Activated CD8-positive, alpha-beta T cell treated with anti-CD3 and anti-CD28 coated beads for 36 hours (primary cell): ENCODE measurements around the gene KCNK2. TPM values are rescaled to one million over a fixed set of nuclear protein-coding genes. Genes with fewer than 3 reads are reported as not detected.

Experiments
- ATAC-seq: fragments of 200-7000 bp; cut with Tn5 transposase; one replicate; pipeline ENCODE4 v1.10.0; 2021; ENCODE audit warnings: mild to moderate bottlenecking, moderate library complexity
- CTCF ChIA-PET: fragments of 350-600 bp; sonication (Branson Sonifier 250); formaldehyde crosslinking; loops from one replicate; lab custom pipeline; 2021; ENCODE audit warnings: antibody characterized with exemption; lab: Charles Lee
- POLR2A ChIA-PET: fragments of 350-600 bp; sonication (Branson Sonifier 250); formaldehyde crosslinking; loops from one replicate; lab custom pipeline; 2021; ENCODE audit warnings: antibody characterized with exemption; lab: Charles Lee
- DNase-seq: peaks from one replicate; pipeline ENCODE4 v3.0.0-alpha.2; 2020
- H3K27ac Mint-ChIP-seq: one replicate; pipeline ENCODE4 v1.8.0; 2021; ENCODE audit warnings: mild to moderate bottlenecking, mixed read lengths
- H3K27me3 Mint-ChIP-seq: one replicate; pipeline ENCODE4 v1.8.0; 2021; ENCODE audit warnings: mixed read lengths
- H3K36me3 Mint-ChIP-seq: one replicate; pipeline ENCODE4 v1.8.0; 2021; ENCODE audit warnings: low read depth, mixed read lengths
- H3K4me1 Mint-ChIP-seq: one replicate; pipeline ENCODE4 v1.8.0; 2021; ENCODE audit warnings: low read depth, mixed read lengths
- H3K4me3 Mint-ChIP-seq: one replicate; pipeline ENCODE4 v1.8.0; 2021; ENCODE audit warnings: mild to moderate bottlenecking, moderate library complexity, mixed read lengths
- H3K9me3 Mint-ChIP-seq: one replicate; pipeline ENCODE4 v1.8.0; 2021; ENCODE audit warnings: mixed read lengths
- CTCF ChIP-seq: fragments of 200-600 bp; IDR thresholded peaks from one replicate; pipeline ENCODE4 v1.8.0; 2022; ENCODE audit warnings: antibody characterized with exemption, mild to moderate bottlenecking
- intact Hi-C: fragments of 100-400 bp; cut with micrococcal nuclease; formaldehyde crosslinking; loops from one replicate; pipeline ENCODE4 v1.10.0; 2022
- total RNA-seq, 2 experiments: library from RNA; stranded (reverse); gene quantifications; one replicate each; pipeline ENCODE4 v1.2.3, GENCODE V29; 2021

Gene KCNK2
- total RNA-seq, 2 experiments from 2014 or later = not detected

GRCh38 chr1:215131291-215131690, 48.8 kb downstream of the KCNK2 start:
- Mint-ChIP-seq H3K9me3 (no peaks in the 10 kb centered on the region), H3K27ac (no peak overlapping the region), H3K27me3 (no peaks in the 10 kb centered on the region), H3K4me1 (no peaks in the 10 kb centered on the region), H3K4me3 (no peak overlapping the region), H3K36me3 (no peaks in the 10 kb centered on the region)
- CTCF ChIA-PET = no interaction called here
- intact Hi-C loops = no loop called here
- TF ChIP-seq CTCF = no peak
- DNase-seq (no peak), ATAC-seq (no peak)
- POLR2A ChIA-PET = no interaction called here

GRCh38 chr1:215132156-215132555, 49.6 kb downstream of the KCNK2 start:
- ATAC-seq (no peak), DNase-seq (no peak)
- Mint-ChIP-seq H3K4me3 (no peak overlapping the region), H3K36me3 (no peaks in the 10 kb centered on the region), H3K27ac (no peak overlapping the region), H3K9me3 (no peaks in the 10 kb centered on the region), H3K4me1 (no peaks in the 10 kb centered on the region), H3K27me3 (no peaks in the 10 kb centered on the region)
- intact Hi-C loops = no loop called here
- ChIA-PET POLR2A (no interaction called here), CTCF (no interaction called here)
- TF ChIP-seq CTCF = no peak

GRCh38 chr1:215133532-215133931, 51.0 kb downstream of the KCNK2 start:
- no peak overlapping the region for H3K4me3 Mint-ChIP-seq
- no peak for DNase-seq
- no peak for TF ChIP-seq CTCF
- no peaks in the 10 kb centered on the region for H3K9me3 Mint-ChIP-seq
- no peaks in the 10 kb centered on the region for H3K4me1 Mint-ChIP-seq
- no peaks in the 10 kb centered on the region for H3K27me3 Mint-ChIP-seq
- no peaks in the 10 kb centered on the region for H3K36me3 Mint-ChIP-seq
- ATAC-seq = no peak
- H3K27ac Mint-ChIP-seq = no peak overlapping the region
- POLR2A ChIA-PET = no interaction called here
- CTCF ChIA-PET = no interaction called here
- intact Hi-C loops = no loop called here

GRCh38 chr1:215137985-215138384, 55.4 kb downstream of the KCNK2 start:
- ATAC-seq = no peak
- H3K27me3 Mint-ChIP-seq = no peaks in the 10 kb centered on the region

GRCh38 chr1:215140135-215140534, 57.6 kb downstream of the KCNK2 start:
- H3K9me3 Mint-ChIP-seq = peaks cover 7% of the 10 kb centered on the region
- no peak for ATAC-seq
- intact Hi-C loops = no loop called here
- no peaks in the 10 kb centered on the region for H3K27me3 Mint-ChIP-seq
- no peak for DNase-seq
- TF ChIP-seq CTCF = no peak
- no peaks in the 10 kb centered on the region for H3K4me1 Mint-ChIP-seq
- CTCF ChIA-PET = no interaction called here
- H3K36me3 Mint-ChIP-seq = no peaks in the 10 kb centered on the region
- H3K27ac Mint-ChIP-seq = no peak overlapping the region
- no peak overlapping the region for H3K4me3 Mint-ChIP-seq
- POLR2A ChIA-PET = no interaction called here

More at GRCh38 chr1:215137985-215138384, 55.4 kb downstream of the KCNK2 start:
- no peak for TF ChIP-seq CTCF
- H3K4me1 Mint-ChIP-seq = no peaks in the 10 kb centered on the region
- peaks cover 7% of the 10 kb centered on the region for H3K9me3 Mint-ChIP-seq
- ChIA-PET CTCF (no interaction called here), POLR2A (no interaction called here)
- H3K4me3 Mint-ChIP-seq = no peak overlapping the region
- no peak for DNase-seq
- H3K27ac Mint-ChIP-seq = no peak overlapping the region
- intact Hi-C loops = no loop called here
- H3K36me3 Mint-ChIP-seq = no peaks in the 10 kb centered on the region
